HEK293 (cell line): ENCODE measurements around the gene AKIRIN2.

Source experiments
- CTCF ChIA-PET: fragments of 350-600 bp; formaldehyde crosslinking; extraction: SDS; loops from one replicate; lab custom pipeline; 2021; ENCODE audit warnings: antibody characterized with exemption; lab: Yijun Ruan, JAX
- POLR2A ChIA-PET: fragments of 300-600 bp; formaldehyde crosslinking; extraction: SDS; loops from one replicate; lab custom pipeline; 2020; ENCODE audit warnings: antibody characterized with exemption, inconsistent platforms; lab: Yijun Ruan, JAX
- H3K27ac ChIP-seq: fragments of 200-500 bp; sonication (Bioruptor generic); 2 replicates; pipeline ENCODE4 v1.5.1; 2014; ENCODE audit warnings: low read depth, low read length, control low read depth, inconsistent platforms; ENCODE audit errors: extremely low read depth
- H3K36me3 ChIP-seq, 2 experiments: fragments of 200-500 bp in 1 of 2; sonication (Bioruptor generic) in 1 of 2; 1 replicate in 1 of 2; 2 replicates in 1 of 2; pipeline ENCODE4 v1.5.1; 2014 to 2017; ENCODE audit warnings: inconsistent platforms in 2 of 2, low read length in 2 of 2; ENCODE audit not compliant: control insufficient read depth in 2 of 2, insufficient read depth in 1 of 2
- H3K4me1 ChIP-seq: fragments of 200-500 bp; sonication (Bioruptor generic); 2 replicates; pipeline ENCODE4 v1.5.1; 2014; ENCODE audit warnings: mild to moderate bottlenecking, low read length, inconsistent platforms; ENCODE audit not compliant: control insufficient read depth, insufficient read depth
- H3K4me3 ChIP-seq: 2 replicates; pipeline ENCODE4 v1.5.1; 2011; ENCODE audit warnings: low read depth, mild to moderate bottlenecking, control low read depth, low read length, moderate library complexity
- H3K9me3 ChIP-seq: fragments of 200-500 bp; sonication (Bioruptor generic); 2 replicates; pipeline ENCODE4 v1.5.1; 2014; ENCODE audit warnings: low read depth, low read length, inconsistent platforms; ENCODE audit not compliant: control insufficient read depth, insufficient read depth
- BCL11B ChIP-seq: fragments of 450-650 bp; formaldehyde crosslinking; IDR thresholded peaks from 2 replicates; pipeline ENCODE4 v1.5.1; 2016; ENCODE audit warnings: low read depth, missing biosample characterization, missing genetic modification characterization
- BCL6B ChIP-seq: fragments of 450-650 bp; formaldehyde crosslinking; IDR thresholded peaks from 2 replicates; pipeline ENCODE4 v1.5.1; 2017; ENCODE audit warnings: missing biosample characterization, missing genetic modification characterization
- HOXD13 ChIP-seq: sonication (generic); formaldehyde crosslinking; IDR thresholded peaks from 2 replicates; pipeline ENCODE4 v1.8.0; 2022; ENCODE audit warnings: missing genetic modification reagents, borderline replicate concordance
- IKZF3 ChIP-seq: fragments of 450-650 bp; IDR thresholded peaks from 2 replicates; pipeline ENCODE4 v1.5.0; 2018; ENCODE audit warnings: missing biosample characterization, mild to moderate bottlenecking, missing genetic modification characterization, moderate library complexity
- KLF10 ChIP-seq: fragments of 450-650 bp; IDR thresholded peaks from 2 replicates; pipeline ENCODE4 v1.5.1; 2018; ENCODE audit warnings: missing biosample characterization, mild to moderate bottlenecking, missing genetic modification characterization
- KLF16 ChIP-seq: fragments of 450-650 bp; formaldehyde crosslinking; IDR thresholded peaks from 2 replicates; pipeline ENCODE4 v1.5.1; 2017; ENCODE audit warnings: missing biosample characterization, missing genetic modification characterization
- MZF1 ChIP-seq: fragments of 450-650 bp; formaldehyde crosslinking; IDR thresholded peaks from 2 replicates; pipeline ENCODE4 v1.5.1; 2017; ENCODE audit warnings: missing biosample characterization, missing genetic modification characterization, borderline replicate concordance
- PRDM4 ChIP-seq: fragments of 450-650 bp; formaldehyde crosslinking; IDR thresholded peaks from 2 replicates; pipeline ENCODE4 v1.5.1; 2017; ENCODE audit warnings: missing biosample characterization, missing genetic modification characterization
- SCRT1 ChIP-seq: fragments of 450-650 bp; formaldehyde crosslinking; IDR thresholded peaks from 2 replicates; pipeline ENCODE4 v1.5.1; 2016; ENCODE audit warnings: missing biosample characterization, missing genetic modification characterization, borderline replicate concordance
- ZBTB8A ChIP-seq: fragments of 450-650 bp; formaldehyde crosslinking; IDR thresholded peaks from 2 replicates; pipeline ENCODE4 v1.5.1; 2016; ENCODE audit warnings: missing biosample characterization, missing genetic modification characterization
- ZEB2 ChIP-seq: fragments of 450-650 bp; formaldehyde crosslinking; IDR thresholded peaks from 2 replicates; pipeline ENCODE4 v1.5.1; 2016; ENCODE audit warnings: missing biosample characterization, missing genetic modification characterization
- ZFHX2 ChIP-seq: fragments of 450-650 bp; formaldehyde crosslinking; conservative IDR thresholded peaks from 2 replicates; pipeline ENCODE4 v1.5.1; 2016; ENCODE audit warnings: missing biosample characterization, missing genetic modification characterization
- ZIC2 ChIP-seq: fragments of 450-650 bp; formaldehyde crosslinking; IDR thresholded peaks from 2 replicates; pipeline ENCODE4 v1.5.1; 2016; ENCODE audit warnings: missing biosample characterization, missing genetic modification characterization
- ZNF133 ChIP-seq: fragments of 450-650 bp; formaldehyde crosslinking; IDR thresholded peaks from 2 replicates; pipeline ENCODE4 v1.5.1; 2016; ENCODE audit warnings: missing biosample characterization, missing genetic modification characterization
- ZNF23 ChIP-seq: fragments of 450-650 bp; formaldehyde crosslinking; IDR thresholded peaks from 2 replicates; pipeline ENCODE4 v1.5.1; 2016; ENCODE audit warnings: missing biosample characterization, missing genetic modification characterization, borderline replicate concordance
- ZNF274 ChIP-seq, 2 experiments: fragments of 200-500 bp in 1 of 2; fragments of 450-650 bp in 1 of 2; sonication (Bioruptor generic) in 1 of 2; formaldehyde crosslinking in 1 of 2; IDR thresholded peaks; 2 replicates each; pipeline versions ENCODE4 v1.5.1 to v1.6.1; 2014 to 2016; ENCODE audit warnings: borderline replicate concordance in 1 of 2, inconsistent platforms in 1 of 2, low read length in 1 of 2, missing biosample characterization in 1 of 2, missing genetic modification characterization in 1 of 2
- ZNF324 ChIP-seq: fragments of 450-650 bp; formaldehyde crosslinking; IDR thresholded peaks from 2 replicates; pipeline ENCODE4 v1.5.1; 2016; ENCODE audit warnings: missing biosample characterization, missing genetic modification characterization
- ZNF416 ChIP-seq: fragments of 450-650 bp; formaldehyde crosslinking; IDR thresholded peaks from 2 replicates; pipeline ENCODE4 v1.5.1; 2016; ENCODE audit warnings: missing biosample characterization, missing genetic modification characterization
- ZNF48 ChIP-seq: fragments of 450-650 bp; formaldehyde crosslinking; IDR thresholded peaks from 2 replicates; pipeline ENCODE4 v1.5.1; 2016; ENCODE audit warnings: missing biosample characterization, missing genetic modification characterization
- ZNF530 ChIP-seq: fragments of 450-650 bp; formaldehyde crosslinking; IDR thresholded peaks from 2 replicates; pipeline ENCODE4 v1.5.1; 2016; ENCODE audit warnings: low read depth, missing biosample characterization, missing genetic modification characterization
- ZNF571 ChIP-seq: fragments of 450-650 bp; formaldehyde crosslinking; IDR thresholded peaks from 2 replicates; pipeline ENCODE4 v1.5.0; 2017; ENCODE audit warnings: missing biosample characterization, missing genetic modification characterization
- ZNF600 ChIP-seq: fragments of 450-650 bp; formaldehyde crosslinking; IDR thresholded peaks from 2 replicates; pipeline ENCODE4 v1.5.1; 2016; ENCODE audit warnings: missing biosample characterization, missing genetic modification characterization
- ZNF610 ChIP-seq: fragments of 450-650 bp; formaldehyde crosslinking; IDR thresholded peaks from 2 replicates; pipeline ENCODE4 v1.5.1; 2016; ENCODE audit warnings: missing biosample characterization, missing genetic modification characterization, borderline replicate concordance
- ZNF624 ChIP-seq: fragments of 450-650 bp; formaldehyde crosslinking; IDR thresholded peaks from 2 replicates; pipeline ENCODE4 v1.5.1; 2017; ENCODE audit warnings: missing biosample characterization, missing genetic modification characterization
- ZNF747 ChIP-seq: fragments of 450-650 bp; formaldehyde crosslinking; IDR thresholded peaks from 2 replicates; pipeline ENCODE4 v1.5.1; 2016; ENCODE audit warnings: missing biosample characterization, missing genetic modification characterization
- ZNF76 ChIP-seq: fragments of 450-650 bp; formaldehyde crosslinking; IDR thresholded peaks from 2 replicates; pipeline ENCODE4; 2016; ENCODE audit warnings: low read depth, missing biosample characterization, missing genetic modification characterization, borderline replicate concordance
- TF ChIP-seq, protein P1 (sequence below): fragments of 450-650 bp; formaldehyde crosslinking; IDR thresholded peaks from 2 replicates; pipeline ENCODE4 v1.5.1; 2016; ENCODE audit warnings: missing biosample characterization, missing genetic modification characterization
- TF ChIP-seq, protein P2 (sequence below): fragments of 450-650 bp; formaldehyde crosslinking; IDR thresholded peaks from 2 replicates; pipeline ENCODE4 v1.5.1; 2016; ENCODE audit warnings: missing biosample characterization, missing genetic modification characterization, borderline replicate concordance

AKIRIN2 gene

DNA sequence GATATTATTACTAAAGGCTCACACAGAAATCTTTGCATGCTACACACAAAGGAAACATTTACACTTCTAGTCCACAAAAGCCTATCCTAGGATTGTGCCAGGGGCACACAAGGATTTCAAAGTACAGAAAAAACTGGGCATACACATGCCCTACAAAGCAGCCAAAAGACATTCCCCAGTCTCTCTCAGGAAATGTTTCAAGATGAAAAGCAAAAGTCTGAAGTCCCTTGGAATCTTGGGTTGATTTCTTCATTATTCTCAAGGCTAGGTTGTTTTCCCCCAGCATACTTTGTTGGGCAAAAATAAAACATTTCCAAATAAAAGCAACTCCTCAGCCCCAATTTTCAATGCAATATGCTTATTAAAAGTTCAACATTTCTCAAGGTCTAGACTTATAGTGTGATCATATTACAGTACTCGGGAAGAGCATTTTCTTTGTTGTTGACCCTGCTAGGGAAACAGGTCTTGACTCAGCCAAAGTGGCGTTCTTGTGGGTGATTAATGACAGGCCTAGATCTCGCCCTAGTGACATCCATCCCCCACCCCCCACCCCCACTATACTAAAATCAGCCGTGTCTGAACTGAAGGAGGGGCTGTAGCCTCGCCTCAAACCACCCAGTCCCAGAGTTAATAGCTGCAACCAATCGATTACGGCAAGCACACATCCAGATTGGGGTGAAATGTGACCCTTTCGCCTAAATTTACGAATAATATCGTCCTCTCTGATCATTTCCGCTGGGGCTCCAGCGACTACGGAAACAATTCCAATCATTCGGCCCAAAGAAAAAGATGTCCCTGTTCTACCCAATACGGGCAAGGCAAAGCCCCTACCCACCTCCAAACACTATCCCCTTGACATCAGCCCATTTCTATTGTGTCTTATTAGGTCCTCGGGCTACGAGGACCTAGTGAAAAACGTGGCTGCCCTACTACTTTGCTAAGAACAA is 1.4 kb downstream of the AKIRIN2 start:
- Histone ChIP-seq H3K36me3 (peaks cover 0 to 19% of the 10 kb centered on the region in 2 experiments; a peak in 1 of 3 replicates), H3K4me3 (peak overlapping the region; percentile 93), H3K4me1 (peaks cover 12% of the 10 kb centered on the region), H3K9me3 (no peaks in the 10 kb centered on the region), H3K27ac (peak overlapping the region; percentile 97)
- ChIA-PET CTCF (interaction anchor here (0.6 to 1.0 kb wide), 2 partner anchors 13 to 1028 kb away, joined by 3 to 11 read pairs; no protein-coding TSS in a partner anchor), POLR2A (interaction anchor here (0.7 to 2.3 kb wide), 2 partner anchors 10 to 14 kb away, joined by 6 to 10 read pairs; no protein-coding TSS in a partner anchor)
- TF ChIP-seq, protein P1, sequence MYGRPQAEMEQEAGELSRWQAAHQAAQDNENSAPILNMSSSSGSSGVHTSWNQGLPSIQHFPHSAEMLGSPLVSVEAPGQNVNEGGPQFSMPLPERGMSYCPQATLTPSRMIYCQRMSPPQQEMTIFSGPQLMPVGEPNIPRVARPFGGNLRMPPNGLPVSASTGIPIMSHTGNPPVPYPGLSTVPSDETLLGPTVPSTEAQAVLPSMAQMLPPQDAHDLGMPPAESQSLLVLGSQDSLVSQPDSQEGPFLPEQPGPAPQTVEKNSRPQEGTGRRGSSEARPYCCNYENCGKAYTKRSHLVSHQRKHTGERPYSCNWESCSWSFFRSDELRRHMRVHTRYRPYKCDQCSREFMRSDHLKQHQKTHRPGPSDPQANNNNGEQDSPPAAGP (tag by site-specific recombination) = peak; percentile 82; the same call in 1 of the 2 replicates
- TF ChIP-seq ZEB2 (tag by site-specific recombination) (peak; percentile 65), SCRT1 (tag by site-specific recombination) (no peak), ZNF48 (tag by site-specific recombination) (no peak), ZFHX2 (peak; percentile 34; the same call in 1 of the 2 replicates), BCL6B (tag by site-specific recombination) (no peak), ZNF416 (tag by site-specific recombination) (no peak), MZF1 (tag by site-specific recombination) (peak; percentile 37; the same call in 1 of the 2 replicates), KLF10 (peak; percentile 56; the same call in 1 of the 2 replicates), ZNF23 (tag by site-specific recombination) (no peak), PRDM4 (tag by site-specific recombination) (no peak; the same call in 1 of the 2 replicates), ZNF76 (tag by site-specific recombination) (peak; percentile 22; the same call in 1 of the 2 replicates), ZNF324 (tag by site-specific recombination) (0 out of 2 replicates have a peak, but pooled peaks have one; percentile 5), ZNF624 (tag by site-specific recombination) (no peak), BCL11B (tag by site-specific recombination) (no peak), ZNF530 (tag by site-specific recombination) (no peak), ZNF571 (no peak), KLF16 (tag by site-specific recombination) (0 out of 2 replicates have a peak, but pooled peaks have one; percentile 36), ZNF274 (IDR thresholded peaks at IDR 0.05; ENCODE audit: low read length) (no peak), ZNF274 (tag by site-specific recombination; IDR thresholded peaks at IDR 0.05; ENCODE audit: borderline replicate concordance) (no peak), IKZF3 (tag by site-specific recombination) (no peak), ZBTB8A (tag by site-specific recombination) (peak; percentile 59), ZNF133 (tag by site-specific recombination) (no peak), HOXD13 (CRISPR knock-in tag) (no peak), ZNF610 (tag by site-specific recombination) (no peak), ZNF600 (tag by site-specific recombination) (peak; percentile 74; the same call in 1 of the 2 replicates), ZIC2 (tag by site-specific recombination) (no peak), ZNF747 (tag by site-specific recombination) (no peak)
- TF ChIP-seq, protein P2, sequence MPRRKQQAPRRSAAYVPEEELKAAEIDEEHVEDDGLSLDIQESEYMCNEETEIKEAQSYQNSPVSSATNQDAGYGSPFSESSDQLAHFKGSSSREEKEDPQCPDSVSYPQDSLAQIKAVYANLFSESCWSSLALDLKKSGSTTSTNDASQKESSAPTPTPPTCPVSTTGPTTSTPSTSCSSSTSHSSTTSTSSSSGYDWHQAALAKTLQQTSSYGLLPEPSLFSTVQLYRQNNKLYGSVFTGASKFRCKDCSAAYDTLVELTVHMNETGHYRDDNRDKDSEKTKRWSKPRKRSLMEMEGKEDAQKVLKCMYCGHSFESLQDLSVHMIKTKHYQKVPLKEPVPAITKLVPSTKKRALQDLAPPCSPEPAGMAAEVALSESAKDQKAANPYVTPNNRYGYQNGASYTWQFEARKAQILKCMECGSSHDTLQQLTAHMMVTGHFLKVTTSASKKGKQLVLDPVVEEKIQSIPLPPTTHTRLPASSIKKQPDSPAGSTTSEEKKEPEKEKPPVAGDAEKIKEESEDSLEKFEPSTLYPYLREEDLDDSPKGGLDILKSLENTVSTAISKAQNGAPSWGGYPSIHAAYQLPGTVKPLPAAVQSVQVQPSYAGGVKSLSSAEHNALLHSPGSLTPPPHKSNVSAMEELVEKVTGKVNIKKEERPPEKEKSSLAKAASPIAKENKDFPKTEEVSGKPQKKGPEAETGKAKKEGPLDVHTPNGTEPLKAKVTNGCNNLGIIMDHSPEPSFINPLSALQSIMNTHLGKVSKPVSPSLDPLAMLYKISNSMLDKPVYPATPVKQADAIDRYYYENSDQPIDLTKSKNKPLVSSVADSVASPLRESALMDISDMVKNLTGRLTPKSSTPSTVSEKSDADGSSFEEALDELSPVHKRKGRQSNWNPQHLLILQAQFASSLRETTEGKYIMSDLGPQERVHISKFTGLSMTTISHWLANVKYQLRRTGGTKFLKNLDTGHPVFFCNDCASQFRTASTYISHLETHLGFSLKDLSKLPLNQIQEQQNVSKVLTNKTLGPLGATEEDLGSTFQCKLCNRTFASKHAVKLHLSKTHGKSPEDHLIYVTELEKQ (tag by site-specific recombination) = peak; percentile 66; the same call in 1 of the 2 replicates
